Gastroesophageal sphincter (tissue), 3 donors: ENCODE results near the gene BANP.

ENCODE experiments used
- POLR2AphosphoS5 ChIP-seq: sonication (generic); formaldehyde crosslinking; IDR thresholded peaks from one replicate; pipeline ENCODE4 v1.6.1; 2017; ENCODE audit warnings: antibody characterized with exemption
- TF ChIP-seq, protein P1 (sequence below), 4 experiments: fragments of 200-600 bp in 2 of 4; fragments of 450-650 bp in 2 of 4; sonication (generic) in 1 of 4; IDR thresholded peaks; one replicate each; pipeline ENCODE4 v1.5.1; 2017 to 2019; ENCODE audit warnings: antibody characterized with exemption in 4 of 4, mild to moderate bottlenecking in 2 of 4, moderate library complexity in 2 of 4

DNA sequence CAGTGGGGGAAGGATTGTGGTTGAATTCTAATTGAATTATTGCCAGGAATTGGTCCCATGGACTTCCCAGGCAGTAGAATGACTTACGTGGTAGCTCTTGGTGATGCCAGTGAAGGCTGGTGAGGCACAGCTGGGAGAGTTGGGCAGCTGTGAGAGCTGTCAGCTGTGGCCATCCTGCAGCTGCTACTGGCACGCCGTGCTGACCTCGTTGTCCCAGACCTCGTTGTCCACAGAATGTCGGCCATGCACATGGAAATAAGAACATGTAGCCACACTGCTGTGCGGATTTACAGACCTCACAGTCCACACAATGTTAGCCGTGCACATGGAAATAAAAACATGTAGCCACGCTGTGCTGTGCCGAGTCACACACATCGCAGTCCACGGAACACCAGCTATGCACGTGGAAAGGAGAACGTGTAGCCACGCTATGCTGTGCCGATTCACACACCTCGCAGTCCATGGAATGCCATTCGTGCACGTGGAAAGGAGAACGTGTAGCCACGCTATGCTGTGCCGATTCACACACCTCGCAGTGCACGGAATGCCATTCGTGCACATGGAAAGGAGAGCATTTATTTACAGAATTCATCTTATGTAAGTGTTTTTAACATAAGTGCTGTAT lies 59.2 kb downstream of the BANP start:
- TF ChIP-seq, protein P1, sequence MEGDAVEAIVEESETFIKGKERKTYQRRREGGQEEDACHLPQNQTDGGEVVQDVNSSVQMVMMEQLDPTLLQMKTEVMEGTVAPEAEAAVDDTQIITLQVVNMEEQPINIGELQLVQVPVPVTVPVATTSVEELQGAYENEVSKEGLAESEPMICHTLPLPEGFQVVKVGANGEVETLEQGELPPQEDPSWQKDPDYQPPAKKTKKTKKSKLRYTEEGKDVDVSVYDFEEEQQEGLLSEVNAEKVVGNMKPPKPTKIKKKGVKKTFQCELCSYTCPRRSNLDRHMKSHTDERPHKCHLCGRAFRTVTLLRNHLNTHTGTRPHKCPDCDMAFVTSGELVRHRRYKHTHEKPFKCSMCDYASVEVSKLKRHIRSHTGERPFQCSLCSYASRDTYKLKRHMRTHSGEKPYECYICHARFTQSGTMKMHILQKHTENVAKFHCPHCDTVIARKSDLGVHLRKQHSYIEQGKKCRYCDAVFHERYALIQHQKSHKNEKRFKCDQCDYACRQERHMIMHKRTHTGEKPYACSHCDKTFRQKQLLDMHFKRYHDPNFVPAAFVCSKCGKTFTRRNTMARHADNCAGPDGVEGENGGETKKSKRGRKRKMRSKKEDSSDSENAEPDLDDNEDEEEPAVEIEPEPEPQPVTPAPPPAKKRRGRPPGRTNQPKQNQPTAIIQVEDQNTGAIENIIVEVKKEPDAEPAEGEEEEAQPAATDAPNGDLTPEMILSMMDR (IDR thresholded peaks at IDR 0.05): no peak
- no peak for TF ChIP-seq POLR2AphosphoS5
